ENCODE measurements around the gene NOTCH1.

The NOTCH1 gene

DNA sequence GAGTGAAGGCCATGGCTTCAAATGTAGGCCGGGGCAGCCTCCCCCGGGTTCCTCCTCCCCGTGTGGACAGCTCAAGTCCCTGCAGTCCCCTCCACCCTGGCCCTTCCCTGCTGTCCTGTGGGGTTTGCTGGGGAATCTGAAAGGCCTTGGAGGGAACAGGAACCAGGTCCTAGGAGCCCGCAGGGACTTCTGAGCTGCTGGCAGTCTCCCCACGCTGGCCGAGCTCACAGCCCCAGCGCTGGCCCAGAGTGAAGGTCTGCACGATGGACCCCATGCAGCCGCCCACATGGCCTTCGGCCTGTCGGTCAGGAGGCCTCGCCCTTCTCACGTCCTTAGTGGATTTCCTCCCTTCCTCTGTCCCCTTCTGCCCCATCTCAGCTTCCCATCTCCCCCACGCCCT, 25.7 kb upstream of the NOTCH1 start:
- H3K4me2 ChIP-seq = no peak overlapping the region
- H3K4me1 ChIP-seq (ENCODE audit: low read depth, poor library complexity, severe bottlenecking) = peaks cover 8% of the 10 kb centered on the region
- no peak overlapping the region for H3K9ac ChIP-seq
- H4K20me1 ChIP-seq (ENCODE audit: insufficient read depth) = no peaks in the 10 kb centered on the region
- H2AFZ ChIP-seq (ENCODE audit: low read depth) = no peak overlapping the region
- TF ChIP-seq, protein P1, sequence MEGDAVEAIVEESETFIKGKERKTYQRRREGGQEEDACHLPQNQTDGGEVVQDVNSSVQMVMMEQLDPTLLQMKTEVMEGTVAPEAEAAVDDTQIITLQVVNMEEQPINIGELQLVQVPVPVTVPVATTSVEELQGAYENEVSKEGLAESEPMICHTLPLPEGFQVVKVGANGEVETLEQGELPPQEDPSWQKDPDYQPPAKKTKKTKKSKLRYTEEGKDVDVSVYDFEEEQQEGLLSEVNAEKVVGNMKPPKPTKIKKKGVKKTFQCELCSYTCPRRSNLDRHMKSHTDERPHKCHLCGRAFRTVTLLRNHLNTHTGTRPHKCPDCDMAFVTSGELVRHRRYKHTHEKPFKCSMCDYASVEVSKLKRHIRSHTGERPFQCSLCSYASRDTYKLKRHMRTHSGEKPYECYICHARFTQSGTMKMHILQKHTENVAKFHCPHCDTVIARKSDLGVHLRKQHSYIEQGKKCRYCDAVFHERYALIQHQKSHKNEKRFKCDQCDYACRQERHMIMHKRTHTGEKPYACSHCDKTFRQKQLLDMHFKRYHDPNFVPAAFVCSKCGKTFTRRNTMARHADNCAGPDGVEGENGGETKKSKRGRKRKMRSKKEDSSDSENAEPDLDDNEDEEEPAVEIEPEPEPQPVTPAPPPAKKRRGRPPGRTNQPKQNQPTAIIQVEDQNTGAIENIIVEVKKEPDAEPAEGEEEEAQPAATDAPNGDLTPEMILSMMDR (conservative IDR thresholded peaks at IDR 0.05; ENCODE audit: low read depth, low read length) = no peak
- peaks cover 79% of the 10 kb centered on the region for H3K27me3 ChIP-seq (ENCODE audit: insufficient read depth, low read depth)
- no peaks in the 10 kb centered on the region for H3K36me3 ChIP-seq (ENCODE audit: insufficient read depth)
- no peaks in the 10 kb centered on the region for H3K79me2 ChIP-seq (ENCODE audit: insufficient read depth, low read depth)
- H3K4me3 ChIP-seq (IDR thresholded peaks at IDR 0.05; ENCODE audit: insufficient read depth, low read depth, low read length) = no peak overlapping the region
- no peak overlapping the region for H3K27ac ChIP-seq

DNA sequence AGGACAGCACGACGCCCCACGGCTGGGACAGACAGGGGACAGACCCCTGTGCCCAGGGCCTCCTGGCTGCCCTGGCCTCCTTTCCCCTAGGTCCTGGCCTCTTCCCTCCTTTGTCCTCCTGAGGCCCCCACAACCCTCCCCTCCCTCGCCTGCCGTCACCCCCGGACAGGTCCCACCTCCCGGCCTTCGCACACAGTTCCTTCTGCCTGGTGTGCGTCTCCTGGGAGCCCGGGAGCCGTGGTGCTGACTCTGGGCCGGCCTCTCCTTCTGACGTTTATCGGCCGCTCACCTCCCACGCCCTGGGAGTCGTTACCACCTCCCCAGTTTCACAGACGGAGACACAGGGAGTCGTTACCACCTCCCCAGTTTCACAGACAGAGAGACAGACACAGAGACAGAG, 25.1 kb upstream of the NOTCH1 start:
- Histone ChIP-seq H4K20me1 (ENCODE audit: insufficient read depth) (no peaks in the 10 kb centered on the region), H3K4me1 (ENCODE audit: low read depth, poor library complexity, severe bottlenecking) (peaks cover 6% of the 10 kb centered on the region), H3K27ac (no peak overlapping the region), H3K4me2 (no peak overlapping the region), H2AFZ (ENCODE audit: low read depth) (no peak overlapping the region), H3K79me2 (ENCODE audit: insufficient read depth, low read depth) (no peaks in the 10 kb centered on the region), H3K36me3 (ENCODE audit: insufficient read depth) (no peaks in the 10 kb centered on the region), H3K4me3 (IDR thresholded peaks at IDR 0.05; ENCODE audit: insufficient read depth, low read depth, low read length) (no peak overlapping the region), H3K27me3 (ENCODE audit: insufficient read depth, low read depth) (peaks cover 82% of the 10 kb centered on the region), H3K9ac (no peak overlapping the region)
- TF ChIP-seq, protein P1 (conservative IDR thresholded peaks at IDR 0.05; ENCODE audit: low read depth, low read length) = no peak

DNA sequence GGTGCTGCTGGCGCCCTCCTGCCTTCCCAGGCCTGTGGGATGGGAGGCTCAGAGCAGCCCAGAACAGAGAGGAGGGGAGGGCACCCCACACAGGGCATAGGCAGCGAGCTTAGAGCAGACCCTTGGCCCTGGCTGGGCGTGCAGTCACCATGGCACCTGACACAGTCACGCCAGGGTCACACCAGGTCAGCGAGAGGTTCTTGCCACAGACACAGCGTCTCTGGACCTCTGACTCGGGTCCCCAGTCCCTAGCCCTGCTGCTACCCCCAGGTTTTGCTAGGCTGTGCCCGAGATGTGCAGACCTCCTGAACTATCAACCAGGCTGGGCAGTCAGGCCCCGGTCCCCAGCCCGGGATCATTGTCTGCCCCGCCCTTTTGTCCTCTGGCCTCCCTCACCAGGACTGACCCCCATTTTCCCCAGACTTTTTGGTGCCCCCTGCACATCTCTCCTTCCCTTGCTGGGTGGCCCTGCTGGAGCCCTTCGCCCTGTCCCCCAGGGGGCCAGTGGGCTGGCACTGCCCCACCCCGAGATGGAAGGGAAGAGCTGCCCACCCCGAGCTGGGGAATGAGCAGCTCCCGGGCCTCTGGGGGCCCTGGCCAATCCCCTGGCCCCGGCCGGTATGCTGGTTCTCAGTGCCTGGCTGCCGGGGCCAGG, 24.5 kb upstream of the NOTCH1 start:
- Histone ChIP-seq H3K36me3 (ENCODE audit: insufficient read depth) (no peaks in the 10 kb centered on the region), H3K27me3 (ENCODE audit: insufficient read depth, low read depth) (peaks cover 85% of the 10 kb centered on the region), H4K20me1 (ENCODE audit: insufficient read depth) (no peaks in the 10 kb centered on the region), H3K79me2 (ENCODE audit: insufficient read depth, low read depth) (no peaks in the 10 kb centered on the region), H3K27ac (no peak overlapping the region), H3K4me3 (IDR thresholded peaks at IDR 0.05; ENCODE audit: insufficient read depth, low read depth, low read length) (no peak overlapping the region), H3K9ac (no peak overlapping the region), H3K4me2 (no peak overlapping the region), H3K4me1 (ENCODE audit: low read depth, poor library complexity, severe bottlenecking) (peaks cover 6% of the 10 kb centered on the region), H2AFZ (ENCODE audit: low read depth) (no peak overlapping the region)
- TF ChIP-seq, protein P1 (conservative IDR thresholded peaks at IDR 0.05; ENCODE audit: low read depth, low read length) = no peak

DNA sequence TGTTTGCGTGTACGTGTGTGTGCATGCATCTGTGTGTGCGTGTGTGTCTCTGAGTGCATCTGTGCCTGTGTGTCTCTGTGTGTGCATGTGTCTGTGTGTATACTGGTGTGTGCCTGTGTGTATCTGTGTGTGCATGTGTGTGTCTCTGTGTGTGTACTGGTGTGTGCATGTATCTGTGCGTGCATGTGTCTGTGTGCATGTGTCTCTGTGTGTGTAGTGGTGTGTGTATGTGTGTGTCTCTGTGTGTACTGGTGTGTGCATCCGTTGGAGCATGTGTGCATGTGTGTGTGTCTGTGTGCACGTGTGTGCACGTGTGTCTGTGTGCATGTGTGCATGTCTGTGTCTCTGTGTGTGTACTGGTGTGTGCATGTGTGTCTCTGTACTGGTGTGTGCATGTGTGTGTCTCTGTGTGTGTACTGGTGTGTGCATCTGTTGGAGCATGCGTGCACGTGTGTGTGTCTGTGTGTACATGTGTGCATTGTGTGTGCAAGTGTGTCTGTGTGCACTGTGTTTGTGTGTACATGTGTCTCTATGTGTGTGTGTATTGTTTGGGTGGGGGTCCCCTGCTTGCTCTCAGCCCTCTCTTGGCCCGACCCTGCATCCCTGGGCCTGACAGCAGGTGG, 23.8 kb upstream of the NOTCH1 start:
- H3K79me2 ChIP-seq (ENCODE audit: insufficient read depth, low read depth) = no peaks in the 10 kb centered on the region
- H3K27me3 ChIP-seq (ENCODE audit: insufficient read depth, low read depth) = peaks cover 85% of the 10 kb centered on the region
- TF ChIP-seq, protein P1 (conservative IDR thresholded peaks at IDR 0.05; ENCODE audit: low read depth, low read length) = no peak
- no peak overlapping the region for H3K4me3 ChIP-seq (IDR thresholded peaks at IDR 0.05; ENCODE audit: insufficient read depth, low read depth, low read length)
- no peak overlapping the region for H3K9ac ChIP-seq
- H3K4me2 ChIP-seq = no peak overlapping the region
- H3K27ac ChIP-seq = no peak overlapping the region
- H3K36me3 ChIP-seq (ENCODE audit: insufficient read depth) = no peaks in the 10 kb centered on the region
- no peak overlapping the region for H2AFZ ChIP-seq (ENCODE audit: low read depth)
- no peaks in the 10 kb centered on the region for H4K20me1 ChIP-seq (ENCODE audit: insufficient read depth)
- H3K4me1 ChIP-seq (ENCODE audit: low read depth, poor library complexity, severe bottlenecking) = peaks cover 9% of the 10 kb centered on the region
